ENCODE data around the gene PTPRG. TPM values are rescaled to one million over a fixed set of nuclear protein-coding genes. Genes with fewer than 3 reads are reported as not detected.

PTPRG gene
- total RNA-seq, 1 donor = 148 TPM

GRCh38 chr3:61819861-61820260 lies 258.5 kb downstream of the PTPRG start:
- Histone ChIP-seq H3K4me1 (ENCODE audit: insufficient read depth, low read length) (peaks cover 18% of the 10 kb centered on the region), H3K27ac (ENCODE audit: low read depth, low read length) (peak overlapping the region; percentile 79), H3K27me3 (ENCODE audit: insufficient read depth, low read length) (no peaks in the 10 kb centered on the region), H3K4me2 (ENCODE audit: insufficient read depth, low read length) (peak overlapping the region; percentile 44), H3K79me2 (ENCODE audit: insufficient read depth, low read length) (peaks cover 17% of the 10 kb centered on the region), H2AFZ (ENCODE audit: low read length) (peak overlapping the region; percentile 60), H3K9me3 (ENCODE audit: low read depth, low read length) (no peaks in the 10 kb centered on the region), H3K36me3 (ENCODE audit: insufficient read depth, low read length) (no peaks in the 10 kb centered on the region), H4K20me1 (ENCODE audit: insufficient read depth, low read length) (no peaks in the 10 kb centered on the region), H3K4me3 (ENCODE audit: insufficient read depth, low read length) (no peak overlapping the region)
- DNase-seq (ENCODE audit: insufficient read length, low spot score, missing footprints) = peak; percentile 22
- TF ChIP-seq, protein P1, sequence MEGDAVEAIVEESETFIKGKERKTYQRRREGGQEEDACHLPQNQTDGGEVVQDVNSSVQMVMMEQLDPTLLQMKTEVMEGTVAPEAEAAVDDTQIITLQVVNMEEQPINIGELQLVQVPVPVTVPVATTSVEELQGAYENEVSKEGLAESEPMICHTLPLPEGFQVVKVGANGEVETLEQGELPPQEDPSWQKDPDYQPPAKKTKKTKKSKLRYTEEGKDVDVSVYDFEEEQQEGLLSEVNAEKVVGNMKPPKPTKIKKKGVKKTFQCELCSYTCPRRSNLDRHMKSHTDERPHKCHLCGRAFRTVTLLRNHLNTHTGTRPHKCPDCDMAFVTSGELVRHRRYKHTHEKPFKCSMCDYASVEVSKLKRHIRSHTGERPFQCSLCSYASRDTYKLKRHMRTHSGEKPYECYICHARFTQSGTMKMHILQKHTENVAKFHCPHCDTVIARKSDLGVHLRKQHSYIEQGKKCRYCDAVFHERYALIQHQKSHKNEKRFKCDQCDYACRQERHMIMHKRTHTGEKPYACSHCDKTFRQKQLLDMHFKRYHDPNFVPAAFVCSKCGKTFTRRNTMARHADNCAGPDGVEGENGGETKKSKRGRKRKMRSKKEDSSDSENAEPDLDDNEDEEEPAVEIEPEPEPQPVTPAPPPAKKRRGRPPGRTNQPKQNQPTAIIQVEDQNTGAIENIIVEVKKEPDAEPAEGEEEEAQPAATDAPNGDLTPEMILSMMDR (IDR thresholded peaks at IDR 0.05; ENCODE audit: extremely low read depth, low read depth, low read length) = no peak

DNA sequence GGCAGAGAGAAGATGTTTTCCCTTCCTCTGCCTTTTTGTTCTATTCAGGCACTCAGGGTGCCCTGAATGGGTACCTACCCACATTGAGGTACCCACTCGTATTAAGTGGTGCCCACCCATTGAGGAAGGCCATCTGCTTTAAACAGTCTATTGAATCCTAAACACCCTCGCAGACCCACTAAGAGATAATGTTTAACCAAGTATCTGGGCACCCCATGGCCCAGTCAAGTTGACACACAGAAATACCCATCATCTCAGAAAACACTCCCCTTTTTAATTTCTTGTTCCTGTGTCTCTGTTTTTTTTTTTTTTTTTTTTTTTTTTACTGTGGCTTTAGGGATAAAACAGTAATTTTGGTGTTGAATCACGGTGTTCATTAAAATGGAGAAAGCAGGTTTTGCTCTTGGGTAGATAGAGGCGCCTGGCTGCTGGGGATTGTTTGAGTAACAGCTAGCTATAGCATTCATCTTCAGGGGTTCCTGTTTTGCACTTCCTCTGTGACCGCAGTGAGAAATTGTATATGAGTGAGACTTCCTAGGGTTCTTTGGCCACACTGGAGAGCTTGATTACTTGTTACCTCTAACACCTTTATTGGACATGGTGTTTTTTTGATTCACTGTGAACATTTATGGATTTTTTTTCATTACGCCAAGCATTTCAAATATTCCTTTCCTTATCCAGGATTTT lies 259.1 kb downstream of the PTPRG start:
- DNase-seq (ENCODE audit: insufficient read length, low spot score, missing footprints) = no peak
- H3K36me3 ChIP-seq (ENCODE audit: insufficient read depth, low read length) = no peaks in the 10 kb centered on the region
- H3K4me3 ChIP-seq (ENCODE audit: insufficient read depth, low read length) = no peak overlapping the region
- no peaks in the 10 kb centered on the region for H3K27me3 ChIP-seq (ENCODE audit: insufficient read depth, low read length)
- peaks cover 17% of the 10 kb centered on the region for H3K79me2 ChIP-seq (ENCODE audit: insufficient read depth, low read length)
- H3K27ac ChIP-seq (ENCODE audit: low read depth, low read length) = peak overlapping the region; percentile 79
- peaks cover 18% of the 10 kb centered on the region for H3K4me1 ChIP-seq (ENCODE audit: insufficient read depth, low read length)
- TF ChIP-seq, protein P1 (IDR thresholded peaks at IDR 0.05; ENCODE audit: extremely low read depth, low read depth, low read length) = no peak
- no peaks in the 10 kb centered on the region for H4K20me1 ChIP-seq (ENCODE audit: insufficient read depth, low read length)
- peak overlapping the region; percentile 60 for H2AFZ ChIP-seq (ENCODE audit: low read length)
- H3K9me3 ChIP-seq (ENCODE audit: low read depth, low read length) = no peaks in the 10 kb centered on the region
- peak overlapping the region; percentile 44 for H3K4me2 ChIP-seq (ENCODE audit: insufficient read depth, low read length)

DNA sequence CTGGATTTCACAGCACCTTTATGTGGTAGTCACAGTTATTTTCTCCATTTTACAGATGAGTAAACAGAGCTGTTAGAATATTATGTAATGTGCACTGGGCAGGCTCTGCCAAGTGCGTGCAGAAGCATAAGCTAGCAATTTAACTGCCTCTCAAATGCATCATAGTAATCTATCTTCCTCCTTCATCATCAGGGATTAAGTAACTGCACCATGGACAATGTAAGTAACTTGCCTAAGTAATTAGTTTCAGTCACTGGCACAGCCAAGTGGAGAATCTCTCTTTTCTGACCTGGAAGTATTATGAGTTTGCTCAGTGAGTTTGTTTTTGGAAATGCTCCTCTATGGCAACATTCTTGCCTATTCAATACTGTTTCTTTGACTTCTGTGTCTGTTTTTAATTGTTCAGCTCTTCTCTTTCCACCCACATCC lies 260.5 kb downstream of the PTPRG start:
- Histone ChIP-seq H2AFZ (ENCODE audit: low read length) (peak overlapping the region; percentile 6), H3K36me3 (ENCODE audit: insufficient read depth, low read length) (no peaks in the 10 kb centered on the region), H3K27ac (ENCODE audit: low read depth, low read length) (peak overlapping the region; percentile 65), H3K79me2 (ENCODE audit: insufficient read depth, low read length) (peaks cover 16% of the 10 kb centered on the region), H3K4me2 (ENCODE audit: insufficient read depth, low read length) (peak overlapping the region; percentile 53), H3K27me3 (ENCODE audit: insufficient read depth, low read length) (no peaks in the 10 kb centered on the region), H4K20me1 (ENCODE audit: insufficient read depth, low read length) (no peaks in the 10 kb centered on the region), H3K4me1 (ENCODE audit: insufficient read depth, low read length) (peaks cover 18% of the 10 kb centered on the region), H3K4me3 (ENCODE audit: insufficient read depth, low read length) (no peak overlapping the region), H3K9me3 (ENCODE audit: low read depth, low read length) (no peaks in the 10 kb centered on the region)
- TF ChIP-seq, protein P1 (IDR thresholded peaks at IDR 0.05; ENCODE audit: extremely low read depth, low read depth, low read length) = no peak
- DNase-seq (ENCODE audit: insufficient read length, low spot score, missing footprints) = peak; percentile 78

GRCh38 chr3:61822588-61822987 lies 261.2 kb downstream of the PTPRG start:
- no peak overlapping the region for H3K4me3 ChIP-seq (ENCODE audit: insufficient read depth, low read length)
- TF ChIP-seq, protein P1 (IDR thresholded peaks at IDR 0.05; ENCODE audit: extremely low read depth, low read depth, low read length) = no peak
- H3K4me2 ChIP-seq (ENCODE audit: insufficient read depth, low read length) = no peak overlapping the region
- peaks cover 18% of the 10 kb centered on the region for H3K4me1 ChIP-seq (ENCODE audit: insufficient read depth, low read length)
- H2AFZ ChIP-seq (ENCODE audit: low read length) = no peak overlapping the region
- peak; percentile 27 for DNase-seq (ENCODE audit: insufficient read length, low spot score, missing footprints)
- H3K27me3 ChIP-seq (ENCODE audit: insufficient read depth, low read length) = no peaks in the 10 kb centered on the region
- H3K27ac ChIP-seq (ENCODE audit: low read depth, low read length) = peak overlapping the region; percentile 65
- H3K79me2 ChIP-seq (ENCODE audit: insufficient read depth, low read length) = peaks cover 16% of the 10 kb centered on the region
- no peaks in the 10 kb centered on the region for H4K20me1 ChIP-seq (ENCODE audit: insufficient read depth, low read length)
- no peaks in the 10 kb centered on the region for H3K36me3 ChIP-seq (ENCODE audit: insufficient read depth, low read length)
- no peaks in the 10 kb centered on the region for H3K9me3 ChIP-seq (ENCODE audit: low read depth, low read length)

All from osteoblast (primary cell).